Adrenal gland (tissue), 12 donors: ENCODE measurements around the gene RASL10A. TPM values are rescaled to one million over a fixed set of nuclear protein-coding genes. Genes with fewer than 3 reads are reported as not detected.

Source experiments
- DNase-seq, 7 donors: peaks; one replicate each; pipeline ENCODE4 v3.0.0-alpha.2; 2019 to 2020
- H3K27ac ChIP-seq, 5 donors: fragments of 200-600 bp; sonication (generic) in 4 of 5; 1 replicate in 3 of 5; 2 replicates in 2 of 5; pipeline versions ENCODE4 v1.5.1 to v1.8.0; 2016 to 2020; ENCODE audit warnings: mild to moderate bottlenecking in 1 of 5
- H3K27me3 ChIP-seq: fragments of 200-600 bp; 2 replicates; pipeline ENCODE4 v1.8.0; 2021
- H3K36me3 ChIP-seq, 2 donors: fragments of 200-600 bp; replicated peaks in 1 of 2; 1 replicate in 1 of 2; 2 replicates in 1 of 2; pipeline versions ENCODE4 v1.5.1 to v1.8.0; 2018 to 2022
- H3K4me1 ChIP-seq, 2 donors: fragments of 200-600 bp; replicated peaks in 1 of 2; 1 replicate in 1 of 2; 2 replicates in 1 of 2; pipeline versions ENCODE4 v1.5.1 to v1.8.0; 2018 to 2021
- H3K4me3 ChIP-seq, 4 donors: fragments of 200-600 bp; sonication (generic) in 3 of 4; one replicate each; pipeline ENCODE4 v1.5.1; 2016 to 2018
- H3K9me3 ChIP-seq, 3 donors: fragments of 200-600 bp; sonication (generic) in 1 of 3; replicated peaks in 1 of 3; 1 replicate in 2 of 3; 2 replicates in 1 of 3; pipeline versions ENCODE4 v1.5.1 to v1.8.0; 2016 to 2021
- POLR2A ChIP-seq, 2 donors: fragments of 450-650 bp; IDR thresholded peaks; one replicate each; pipeline ENCODE4 v1.6.1; 2017; ENCODE audit warnings: antibody characterized with exemption in 2 of 2, mild to moderate bottlenecking in 2 of 2, moderate library complexity in 1 of 2
- WGBS, 4 donors: extraction: QIAGEN DNeasy Blood & Tissue Kit in 2 of 4; methylation state at CpG; one replicate each; pipeline versions ENCODE4 v1.1.5 to v1.1.7; 2013 to 2017; 5-methylcytosine and 5-hydroxymethylcytosine counted together
- intact Hi-C, 2 donors: fragments of 100-400 bp; cut with DNase I; formaldehyde crosslinking; loops; one replicate each; pipeline versions ENCODE4 v1.14.1 to v1.15.0; 2022 to 2023
- polyA plus RNA-seq, 3 donors: library from polyadenylated mRNA; stranded (reverse); fragments of 200-250 nt in 2 of 3; fragments of 350-450 nt in 1 of 3; fragmentation: Illumina TruSeq in 1 of 3; extraction: RNeasy Lipid Tissue Mini Kit (QIAGEN cat#74804) in 1 of 3; gene quantifications; one replicate each; pipeline ENCODE4 v1.2.3, GENCODE V29; 2013 to 2014
- total RNA-seq, 9 donors: library from RNA; depleted of rRNA in 4 of 9; stranded (reverse); fragments of >200 nt in 4 of 9; fragments of 120-200 nt in 1 of 9; fragmentation: NEBNext Ultra II Directional in 1 of 9; extraction: Animal tissue kit (Norgen Biotek cat#: 25700) in 1 of 9; gene quantifications; one replicate each; pipeline versions ENCODE4 v1.1.0 to v1.2.4, GENCODE V29; 2013 to 2023
- TF ChIP-seq, protein P1 (sequence below), 6 experiments: fragments of 450-650 bp in 4 of 6; fragments of 200-600 bp in 2 of 6; sonication (generic) in 1 of 6; IDR thresholded peaks; 1 replicate in 5 of 6; 2 replicates in 1 of 6; pipeline versions ENCODE4 v1.5.1 to v1.8.0; 2016 to 2021; ENCODE audit warnings: antibody characterized with exemption in 6 of 6, mild to moderate bottlenecking in 2 of 6, moderate library complexity in 1 of 6
- donor health status: healthy with polysubstance abuse.
- donor health status: Bipolar disorder and iron deficiency.
- donor health status: DM: yes; HTN: yes; CAD: no.
- donor health status: DM: no; HTN: no; CAD: no.
- donor health status: DM: no; HTN: no; CAD: no.
- donor health status: DM: yes; HTN: yes; CAD: no.

Gene RASL10A
- total and polyA plus RNA-seq, 12 donors = 0.33 to 14.4 (median 1.8) TPM

DNA sequence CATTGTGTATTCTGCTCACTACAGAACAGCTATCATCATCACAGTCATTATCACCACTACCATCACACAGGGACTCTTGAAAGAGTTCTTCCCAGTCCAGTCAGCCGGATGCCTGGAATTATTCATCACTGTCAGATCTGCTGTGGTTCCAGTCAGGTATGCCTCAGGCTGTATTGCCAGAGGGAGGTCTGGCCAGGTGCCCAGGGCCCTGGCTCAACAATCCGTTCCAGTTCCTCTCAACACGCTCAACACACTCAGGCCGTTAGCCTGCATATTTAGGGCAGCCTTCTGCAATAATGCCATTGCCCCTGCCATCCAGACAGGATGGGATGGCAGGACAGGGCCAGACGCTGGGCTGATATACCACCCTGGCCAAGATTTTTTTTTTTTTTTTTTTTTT is 28.6 kb upstream of the RASL10A start:
- intact Hi-C loops = no loop called here
- WGBS, 4 donors = 26 to 36% (median 33%) methylated on average over 5 of the region's 5 CpGs
- Histone ChIP-seq H3K36me3 (peaks cover 0 to 81% of the 10 kb centered on the region in 2 donors), H3K4me3 (no peak overlapping the region), H3K4me1 (peaks cover 0 to 13% of the 10 kb centered on the region in 2 donors), H3K27ac (peak overlapping the region in 1 of 5 donors; percentile 55), H3K9me3 (no peaks in the 10 kb centered on the region), H3K27me3 (no peaks in the 10 kb centered on the region)
- TF ChIP-seq POLR2A (IDR thresholded peaks at IDR 0.05) = no peak
- TF ChIP-seq, protein P1, sequence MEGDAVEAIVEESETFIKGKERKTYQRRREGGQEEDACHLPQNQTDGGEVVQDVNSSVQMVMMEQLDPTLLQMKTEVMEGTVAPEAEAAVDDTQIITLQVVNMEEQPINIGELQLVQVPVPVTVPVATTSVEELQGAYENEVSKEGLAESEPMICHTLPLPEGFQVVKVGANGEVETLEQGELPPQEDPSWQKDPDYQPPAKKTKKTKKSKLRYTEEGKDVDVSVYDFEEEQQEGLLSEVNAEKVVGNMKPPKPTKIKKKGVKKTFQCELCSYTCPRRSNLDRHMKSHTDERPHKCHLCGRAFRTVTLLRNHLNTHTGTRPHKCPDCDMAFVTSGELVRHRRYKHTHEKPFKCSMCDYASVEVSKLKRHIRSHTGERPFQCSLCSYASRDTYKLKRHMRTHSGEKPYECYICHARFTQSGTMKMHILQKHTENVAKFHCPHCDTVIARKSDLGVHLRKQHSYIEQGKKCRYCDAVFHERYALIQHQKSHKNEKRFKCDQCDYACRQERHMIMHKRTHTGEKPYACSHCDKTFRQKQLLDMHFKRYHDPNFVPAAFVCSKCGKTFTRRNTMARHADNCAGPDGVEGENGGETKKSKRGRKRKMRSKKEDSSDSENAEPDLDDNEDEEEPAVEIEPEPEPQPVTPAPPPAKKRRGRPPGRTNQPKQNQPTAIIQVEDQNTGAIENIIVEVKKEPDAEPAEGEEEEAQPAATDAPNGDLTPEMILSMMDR (IDR thresholded peaks at IDR 0.05) = no peak
- DNase-seq = peak; percentile 58 to 91 (median 87)

DNA sequence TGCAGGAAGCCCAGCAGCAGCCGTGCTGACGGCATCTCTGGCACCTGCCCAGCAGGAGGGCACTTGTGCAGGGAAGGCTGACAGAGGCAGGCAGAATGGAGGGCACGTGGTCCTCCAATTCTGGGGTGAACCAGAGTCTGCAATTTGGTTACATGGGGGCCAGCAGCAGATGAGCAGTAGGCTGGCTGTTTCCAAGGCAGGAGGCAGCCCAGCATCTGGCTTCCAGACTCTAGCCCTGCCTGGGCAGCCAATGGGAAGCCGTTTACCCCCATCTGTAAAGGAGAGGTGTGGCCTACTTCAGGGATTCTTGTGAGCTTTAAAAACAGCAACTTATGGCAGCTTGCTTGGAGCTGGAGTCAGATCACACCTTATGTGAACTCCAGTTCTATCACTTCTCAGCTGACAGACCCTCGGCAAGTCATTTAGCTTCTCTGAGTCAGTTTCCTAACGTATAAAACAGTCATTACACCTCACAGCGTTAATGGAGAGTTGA is 27.9 kb upstream of the RASL10A start:
- H3K27ac ChIP-seq = peak overlapping the region in 1 of 5 donors; percentile 55
- H3K4me3 ChIP-seq = no peak overlapping the region
- no peaks in the 10 kb centered on the region for H3K27me3 ChIP-seq
- intact Hi-C loops = no loop called here
- DNase-seq = peak in 1 of 7 donors; percentile 82
- TF ChIP-seq, protein P1 (IDR thresholded peaks at IDR 0.05) = no peak
- TF ChIP-seq POLR2A (IDR thresholded peaks at IDR 0.05) = no peak
- H3K9me3 ChIP-seq = no peaks in the 10 kb centered on the region
- peaks cover 0 to 13% of the 10 kb centered on the region in 2 donors for H3K4me1 ChIP-seq
- peaks cover 0 to 81% of the 10 kb centered on the region in 2 donors for H3K36me3 ChIP-seq
- WGBS, 4 donors = 67 to 89% (median 71%) methylated on average over 6 to 7 of the region's 7 CpGs

DNA sequence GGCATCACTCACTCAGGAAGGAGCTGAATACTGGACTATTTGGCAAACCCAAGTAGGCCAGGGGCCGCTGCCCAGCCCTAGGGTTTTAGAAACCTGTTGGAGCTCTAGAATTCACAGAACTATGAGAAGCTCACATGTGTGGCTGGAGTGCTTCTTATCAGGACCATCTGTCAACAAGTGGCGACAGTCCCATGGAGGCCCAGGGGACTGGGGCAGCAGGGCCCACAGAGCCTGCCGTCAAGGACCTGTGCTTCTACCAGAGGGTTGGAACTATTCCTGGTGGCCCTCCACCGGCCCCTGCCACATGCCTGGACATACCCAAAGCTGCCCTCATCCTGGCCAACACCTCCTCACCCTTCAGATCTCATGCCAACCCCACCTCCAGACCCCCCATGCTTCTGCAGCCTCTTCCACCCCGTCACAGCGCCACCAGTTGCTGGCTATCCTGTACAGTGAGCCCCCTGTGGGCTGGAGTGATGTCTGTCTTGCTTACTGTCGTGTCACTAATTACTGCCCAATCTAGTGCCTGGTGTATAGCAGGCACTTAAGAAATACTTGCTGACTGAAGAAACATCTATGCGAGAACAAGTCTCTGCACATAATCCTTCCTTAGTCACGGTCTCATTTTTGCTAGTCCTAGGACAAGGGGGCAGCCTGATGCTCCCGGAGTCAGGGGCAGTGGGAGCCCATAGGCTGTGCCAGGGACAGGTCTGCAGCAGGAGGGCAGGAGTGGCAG is 27.2 kb upstream of the RASL10A start:
- Histone ChIP-seq H3K27ac (peak overlapping the region in 1 of 5 donors; percentile 55), H3K9me3 (no peaks in the 10 kb centered on the region), H3K27me3 (no peaks in the 10 kb centered on the region), H3K36me3 (peaks cover 0 to 81% of the 10 kb centered on the region in 2 donors), H3K4me1 (peaks cover 0 to 13% of the 10 kb centered on the region in 2 donors), H3K4me3 (no peak overlapping the region)
- WGBS, 4 donors = 88 to 95% (median 91%) methylated on average over 10 of the region's 10 CpGs
- DNase-seq = no peak
- intact Hi-C loops = no loop called here
- no peak for TF ChIP-seq POLR2A (IDR thresholded peaks at IDR 0.05)
- TF ChIP-seq, protein P1 (IDR thresholded peaks at IDR 0.05) = no peak

DNA sequence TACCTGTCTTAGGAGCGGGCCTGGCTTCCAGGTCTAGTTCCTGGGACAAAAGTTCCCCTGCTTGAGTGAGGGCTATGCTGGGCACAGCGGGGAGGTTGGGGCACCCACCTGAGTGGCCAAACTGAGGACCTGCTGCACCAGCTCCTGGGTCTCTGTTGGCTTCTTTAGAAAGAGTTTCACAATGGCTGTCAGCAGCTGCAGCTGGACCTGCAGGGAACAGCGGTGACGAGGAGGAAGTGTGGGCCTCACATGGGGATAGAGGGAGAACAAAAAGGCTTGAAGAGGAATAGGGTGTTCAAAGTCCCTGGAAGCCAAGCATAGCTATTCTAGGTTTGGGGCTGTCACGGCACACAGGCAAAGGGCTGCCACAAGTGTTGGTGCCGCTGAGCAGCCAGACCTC is 26.7 kb upstream of the RASL10A start:
- Histone ChIP-seq H3K4me3 (no peak overlapping the region), H3K4me1 (peaks cover 0 to 16% of the 10 kb centered on the region in 2 donors), H3K27ac (no peak overlapping the region), H3K9me3 (no peaks in the 10 kb centered on the region), H3K36me3 (peaks cover 0 to 82% of the 10 kb centered on the region in 2 donors), H3K27me3 (no peaks in the 10 kb centered on the region)
- no peak for DNase-seq
- TF ChIP-seq POLR2A (IDR thresholded peaks at IDR 0.05) = no peak
- TF ChIP-seq, protein P1 (IDR thresholded peaks at IDR 0.05) = no peak
- WGBS, 4 donors = 81 to 92% (median 90%) methylated on average over 6 of the region's 6 CpGs
- intact Hi-C loops = no loop called here
